ENCODE results near the gene SPEF1.
A peak's percentile ranks its signal among the peaks of the same experiment; 100 is the strongest.

The SPEF1 gene

GRCh38 chr20:3787324-3788014, 6.2 kb upstream of the SPEF1 start:
- DNase-seq (ENCODE audit: low read depth), result no peak

GRCh38 chr20:3786665-3787323, 5.5 kb upstream of the SPEF1 start, which contains the start of gene CENPB:
Gene CENPB, minus strand, starts transcription at chr20:3786740. Its CDS starts 257 bp downstream, at chr20:3786483.
- DNase-seq (ENCODE audit: low read depth), result peak; percentile 87

GRCh38 chr20:3786126-3786484, 4.9 kb upstream of the SPEF1 start:
- DNase-seq (ENCODE audit: low read depth), result no peak

- DNase-seq (ENCODE audit: low read depth), result no peak
These were observed 4.2 kb upstream of the SPEF1 start for GRCh38 chr20:3785240-3786125.

- no peak for DNase-seq (ENCODE audit: low read depth)
These were observed 3.6 kb upstream of the SPEF1 start for GRCh38 chr20:3784863-3785239.

- DNase-seq (ENCODE audit: low read depth), result no peak
These were observed 3.1 kb upstream of the SPEF1 start for GRCh38 chr20:3784216-3784853.

- DNase-seq (ENCODE audit: low read depth), result no peak
These were observed 2.4 kb upstream of the SPEF1 start for GRCh38 chr20:3783511-3784195.

GRCh38 chr20:3783068-3783489, 1.8 kb upstream of the SPEF1 start:
- DNase-seq (ENCODE audit: low read depth), result no peak

GRCh38 chr20:3782597-3782996, 1.3 kb upstream of the SPEF1 start:
- no peak for DNase-seq (ENCODE audit: low read depth)

GRCh38 chr20:3778976-3779375, 2.3 kb downstream of the SPEF1 start:
- no peak for DNase-seq (ENCODE audit: low read depth)

- DNase-seq (ENCODE audit: low read depth), result peak; percentile 37
These were observed 3.3 kb downstream of the SPEF1 start for GRCh38 chr20:3777716-3778629.

GRCh38 chr20:3777381-3777715, 3.9 kb downstream of the SPEF1 start:
- DNase-seq (ENCODE audit: low read depth), result no peak

- DNase-seq (ENCODE audit: low read depth), result no peak
These were observed 5.7 kb downstream of the SPEF1 start for GRCh38 chr20:3775457-3776108.

- DNase-seq (ENCODE audit: low read depth), result no peak
These were observed 9.6 kb downstream of the SPEF1 start for GRCh38 chr20:3771552-3772058.

- DNase-seq (ENCODE audit: low read depth), result peak; percentile 74
These were observed 12.7 kb downstream of the SPEF1 start for GRCh38 chr20:3768342-3769130.

- DNase-seq (ENCODE audit: low read depth), result peak; percentile 93
These were observed 13.6 kb downstream of the SPEF1 start, which contains the start of gene ADISSP for GRCh38 chr20:3767427-3768341. Gene ADISSP, minus strand, starts transcription at chr20:3767753. Its CDS starts 7,653 bp downstream, at chr20:3760100.

GRCh38 chr20:3767110-3767426, 14.2 kb downstream of the SPEF1 start:
- DNase-seq (ENCODE audit: low read depth), result no peak
